SH-SY5Y (cell line): ENCODE measurements around the gene POLN.
A peak's percentile ranks its signal among the peaks of the same experiment; 100 is the strongest.

Experiments used
- GATA2 ChIP-seq: IDR thresholded peaks from 2 replicates; pipeline ENCODE4 v1.6.1; 2011; ENCODE audit warnings: mild to moderate bottlenecking, low read depth, low read length
- GATA3 ChIP-seq: IDR thresholded peaks from 2 replicates; pipeline ENCODE4 v1.6.1; 2011; ENCODE audit warnings: low read depth, mild to moderate bottlenecking, low read length, moderate library complexity

POLN gene

GRCh38 chr4:2281575-2282343 lies 39.8 kb upstream of the POLN start:
- no peak for TF ChIP-seq GATA2
- no peak for TF ChIP-seq GATA3

GRCh38 chr4:2280531-2281300 lies 38.8 kb upstream of the POLN start:
- TF ChIP-seq GATA2 (no peak), GATA3 (no peak)

GRCh38 chr4:2277956-2278355 lies 36.0 kb upstream of the POLN start:
- TF ChIP-seq GATA2 (no peak), GATA3 (no peak)

GRCh38 chr4:2276581-2277325 lies 34.8 kb upstream of the POLN start:
- TF ChIP-seq GATA3: no peak
- no peak for TF ChIP-seq GATA2

GRCh38 chr4:2275546-2276251 lies 33.8 kb upstream of the POLN start:
- TF ChIP-seq GATA2 (no peak), GATA3 (no peak)

- TF ChIP-seq GATA3 (no peak), GATA2 (peak; percentile 68)
These were observed 32.6 kb upstream of the POLN start for GRCh38 chr4:2274320-2275043.

- TF ChIP-seq GATA2: no peak
- TF ChIP-seq GATA3: no peak
These were observed 31.9 kb upstream of the POLN start for GRCh38 chr4:2273657-2274319.

GRCh38 chr4:2273221-2273620 lies 31.3 kb upstream of the POLN start:
- no peak for TF ChIP-seq GATA3
- TF ChIP-seq GATA2: no peak

GRCh38 chr4:2272828-2273120 lies 30.9 kb upstream of the POLN start:
- TF ChIP-seq GATA3: no peak
- TF ChIP-seq GATA2: no peak

GRCh38 chr4:2272026-2272827 lies 30.3 kb upstream of the POLN start:
- no peak for TF ChIP-seq GATA3
- no peak for TF ChIP-seq GATA2

GRCh38 chr4:2271279-2272025 lies 29.5 kb upstream of the POLN start:
- TF ChIP-seq GATA2 (no peak), GATA3 (no peak)

GRCh38 chr4:2270341-2271165 lies 28.6 kb upstream of the POLN start:
- TF ChIP-seq GATA3 (no peak), GATA2 (no peak)
